DND-41 (cell line): ENCODE results near the gene SPATA31C2.

Source experiments
- ATAC-seq: fragments of 200-7000 bp; cut with Tn5 transposase; 3 replicates; pipeline ENCODE4 v1.9.1; 2021; ENCODE audit warnings: low read depth; ENCODE audit not compliant: insufficient read depth
- DNase-seq: peaks from one replicate; pipeline ENCODE4 v3.0.0-alpha.2; 2020
- H2AFZ ChIP-seq: 2 replicates; pipeline ENCODE4 v1.6.0; 2012; ENCODE audit warnings: low read depth, low read length
- H3K27ac ChIP-seq: 2 replicates; pipeline ENCODE4 v1.5.1; 2012; ENCODE audit warnings: low read length, inconsistent platforms
- H3K27me3 ChIP-seq: fragments of 200-600 bp; sonication (generic); 2 replicates; pipeline ENCODE4 v1.6.0; 2012; ENCODE audit warnings: low read length, mild to moderate bottlenecking, inconsistent platforms; ENCODE audit not compliant: insufficient read depth, poor library complexity
- H3K36me3 ChIP-seq: 2 replicates; pipeline ENCODE4 v1.5.1; 2012; ENCODE audit warnings: low read length, inconsistent platforms; ENCODE audit not compliant: insufficient read depth
- H3K4me1 ChIP-seq: 2 replicates; pipeline ENCODE4 v1.5.1; 2012; ENCODE audit warnings: mild to moderate bottlenecking, low read length; ENCODE audit not compliant: insufficient read depth
- H3K4me2 ChIP-seq: 2 replicates; pipeline ENCODE4 v1.6.0; 2012; ENCODE audit warnings: mild to moderate bottlenecking, moderate library complexity, low read length, inconsistent platforms; ENCODE audit not compliant: insufficient read depth
- H3K4me3 ChIP-seq, 2 experiments: fragments of 200-600 bp in 1 of 2; shearing (Covaris generic) in 1 of 2; 2 replicates each; pipeline ENCODE4 v1.5.1; 2012 to 2016; ENCODE audit warnings: inconsistent platforms in 2 of 2, low read length in 2 of 2, mild to moderate bottlenecking in 2 of 2, low read depth in 1 of 2, moderate library complexity in 1 of 2
- H3K79me2 ChIP-seq: 2 replicates; pipeline ENCODE4 v1.6.0; 2012; ENCODE audit warnings: low read length, inconsistent platforms; ENCODE audit not compliant: insufficient read depth
- H3K9ac ChIP-seq: 2 replicates; pipeline ENCODE4 v1.6.0; 2012; ENCODE audit warnings: low read depth, mild to moderate bottlenecking, inconsistent platforms, low read length, moderate library complexity
- H3K9me3 ChIP-seq: 2 replicates; pipeline ENCODE4 v1.5.1; 2012; ENCODE audit warnings: low read length, moderate library complexity, mild to moderate bottlenecking, inconsistent platforms; ENCODE audit not compliant: insufficient read depth, severe bottlenecking
- H4K20me1 ChIP-seq: 2 replicates; pipeline ENCODE4 v1.6.0; 2012; ENCODE audit warnings: low read length; ENCODE audit not compliant: insufficient read depth
- EZH2 ChIP-seq: IDR thresholded peaks from 3 replicates; pipeline ENCODE4 v1.6.1; 2012; ENCODE audit warnings: borderline replicate concordance, low read depth, mild to moderate bottlenecking, moderate library complexity, low read length, inconsistent platforms; ENCODE audit not compliant: severe bottlenecking
- TF ChIP-seq, protein P1 (sequence below): IDR thresholded peaks from 2 replicates; pipeline ENCODE4 v1.5.1; 2012; ENCODE audit warnings: borderline replicate concordance, low read length, moderate library complexity, mild to moderate bottlenecking; ENCODE audit not compliant: poor library complexity, severe bottlenecking; ENCODE audit errors: extremely low read depth

SPATA31C2 gene

DNA sequence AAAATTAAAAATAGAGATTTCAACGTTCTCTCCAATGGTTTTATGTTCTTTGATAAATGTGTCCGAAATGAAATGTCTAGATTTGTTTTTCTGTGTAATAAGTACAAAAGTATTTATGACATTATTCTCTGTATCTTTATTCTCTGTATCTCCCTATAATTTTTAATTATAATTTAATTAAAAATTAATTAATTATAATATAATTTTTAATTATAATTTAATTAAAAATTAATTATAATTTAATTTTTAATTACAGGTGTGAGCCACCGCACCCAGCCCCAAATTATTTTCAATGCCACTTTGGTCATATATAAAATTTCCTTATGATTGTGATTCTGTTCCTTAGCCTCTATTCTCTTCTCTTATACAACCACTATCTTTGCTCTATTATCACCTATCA, 28.2 kb downstream of the SPATA31C2 start:
- Histone ChIP-seq H3K4me1 (no peaks in the 10 kb centered on the region), H3K27ac (no peak overlapping the region), H3K9ac (no peak overlapping the region), H3K36me3 (no peaks in the 10 kb centered on the region), H2AFZ (no peak overlapping the region), H3K4me2 (no peak overlapping the region), H3K9me3 (no peaks in the 10 kb centered on the region), H4K20me1 (no peaks in the 10 kb centered on the region), H3K4me3 (no peak overlapping the region), H3K27me3 (no peaks in the 10 kb centered on the region), H3K79me2 (no peaks in the 10 kb centered on the region)
- TF ChIP-seq EZH2: no peak
- TF ChIP-seq, protein P1, sequence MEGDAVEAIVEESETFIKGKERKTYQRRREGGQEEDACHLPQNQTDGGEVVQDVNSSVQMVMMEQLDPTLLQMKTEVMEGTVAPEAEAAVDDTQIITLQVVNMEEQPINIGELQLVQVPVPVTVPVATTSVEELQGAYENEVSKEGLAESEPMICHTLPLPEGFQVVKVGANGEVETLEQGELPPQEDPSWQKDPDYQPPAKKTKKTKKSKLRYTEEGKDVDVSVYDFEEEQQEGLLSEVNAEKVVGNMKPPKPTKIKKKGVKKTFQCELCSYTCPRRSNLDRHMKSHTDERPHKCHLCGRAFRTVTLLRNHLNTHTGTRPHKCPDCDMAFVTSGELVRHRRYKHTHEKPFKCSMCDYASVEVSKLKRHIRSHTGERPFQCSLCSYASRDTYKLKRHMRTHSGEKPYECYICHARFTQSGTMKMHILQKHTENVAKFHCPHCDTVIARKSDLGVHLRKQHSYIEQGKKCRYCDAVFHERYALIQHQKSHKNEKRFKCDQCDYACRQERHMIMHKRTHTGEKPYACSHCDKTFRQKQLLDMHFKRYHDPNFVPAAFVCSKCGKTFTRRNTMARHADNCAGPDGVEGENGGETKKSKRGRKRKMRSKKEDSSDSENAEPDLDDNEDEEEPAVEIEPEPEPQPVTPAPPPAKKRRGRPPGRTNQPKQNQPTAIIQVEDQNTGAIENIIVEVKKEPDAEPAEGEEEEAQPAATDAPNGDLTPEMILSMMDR: no peak
- ATAC-seq (no peak), DNase-seq (no peak)

DNA sequence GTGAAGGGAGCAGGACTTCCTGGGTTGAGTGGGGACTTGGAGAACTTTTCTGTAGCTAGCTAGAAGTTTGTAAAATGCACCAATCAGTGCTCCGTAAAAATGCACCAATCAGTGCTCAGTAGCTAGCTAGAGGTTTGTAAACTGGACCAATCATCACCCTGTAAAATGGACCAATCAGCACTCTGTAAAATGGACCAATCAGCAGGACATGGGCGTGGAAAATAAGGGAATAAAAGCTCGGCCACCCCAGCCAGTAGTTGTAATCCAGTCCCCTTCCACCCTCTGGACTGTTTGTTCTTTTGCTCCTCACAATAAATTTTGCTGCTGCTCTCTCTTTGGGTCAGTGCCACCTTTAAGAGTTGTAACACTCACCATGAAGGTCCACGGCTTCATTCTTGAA, 29.5 kb downstream of the SPATA31C2 start:
- no peaks in the 10 kb centered on the region for H3K79me2 ChIP-seq
- no peak overlapping the region for H3K9ac ChIP-seq
- H3K4me3 ChIP-seq: no peak overlapping the region
- no peak overlapping the region for H2AFZ ChIP-seq
- no peak for ATAC-seq
- no peak overlapping the region for H3K27ac ChIP-seq
- no peak for DNase-seq
- no peaks in the 10 kb centered on the region for H3K27me3 ChIP-seq
- TF ChIP-seq, protein P1: no peak
- TF ChIP-seq EZH2: no peak
- H3K36me3 ChIP-seq: no peaks in the 10 kb centered on the region
- H4K20me1 ChIP-seq: no peaks in the 10 kb centered on the region
- no peaks in the 10 kb centered on the region for H3K9me3 ChIP-seq
- no peaks in the 10 kb centered on the region for H3K4me1 ChIP-seq
- H3K4me2 ChIP-seq: no peak overlapping the region

DNA sequence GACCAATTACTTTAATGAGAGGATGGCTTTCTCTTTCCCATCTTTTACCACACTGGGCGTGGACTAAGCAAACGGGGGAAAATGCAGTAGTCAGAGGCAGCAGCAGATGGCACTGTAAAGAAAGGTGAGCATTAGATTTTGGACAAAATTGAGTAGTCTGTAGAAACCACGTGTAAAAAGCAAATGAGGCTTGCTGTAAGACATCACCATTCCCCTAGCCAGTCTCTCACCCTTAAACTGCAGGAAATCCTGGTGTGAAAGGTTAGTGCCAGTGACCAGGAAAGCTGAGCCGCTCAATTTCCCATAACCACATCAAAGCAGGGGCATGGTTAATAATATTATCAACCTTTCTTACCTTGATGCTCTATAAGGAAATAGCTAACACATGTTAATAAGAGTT, 31.8 kb downstream of the SPATA31C2 start:
- no peak overlapping the region for H3K9ac ChIP-seq
- no peaks in the 10 kb centered on the region for H3K9me3 ChIP-seq
- H3K4me2 ChIP-seq: no peak overlapping the region
- DNase-seq (peak; percentile 13), ATAC-seq (0 out of 3 replicates have a peak, but pooled peaks have one; percentile 40)
- no peaks in the 10 kb centered on the region for H4K20me1 ChIP-seq
- no peak overlapping the region for H3K27ac ChIP-seq
- H3K27me3 ChIP-seq: no peaks in the 10 kb centered on the region
- H3K4me1 ChIP-seq: no peaks in the 10 kb centered on the region
- no peak for TF ChIP-seq EZH2
- TF ChIP-seq, protein P1: peak; percentile 54
- H2AFZ ChIP-seq: no peak overlapping the region
- H3K36me3 ChIP-seq: no peaks in the 10 kb centered on the region
- no peaks in the 10 kb centered on the region for H3K79me2 ChIP-seq
- no peak overlapping the region for H3K4me3 ChIP-seq
